IMR-90 (cell line): Measurements from ENCODE around the gene FAM229A. TPM values are rescaled to one million over a fixed set of nuclear protein-coding genes. Genes with fewer than 3 reads are reported as not detected.

Source experiments
- ATAC-seq: fragments of 200-7000 bp; cut with Tn5 transposase; 2 replicates; pipeline ENCODE4 v1.9.1; 2020; ENCODE audit warnings: low read depth, mild to moderate bottlenecking, moderate library complexity
- BruUV-seq: library from RNA; stranded (reverse); fragments of 400-500 nt; replicated peaks from 2 replicates; lab custom pipeline; 2021; lab: Mats Ljungman, UMichigan
- CTCF ChIA-PET: fragments of 300-600 bp; formaldehyde crosslinking; extraction: SDS; loops from one replicate; lab custom pipeline; 2021; ENCODE audit warnings: antibody characterized with exemption; lab: Yijun Ruan, JAX
- POLR2A ChIA-PET: fragments of 300-600 bp; sonication (Branson Sonifier 250); formaldehyde crosslinking; loops from one replicate; lab custom pipeline; 2022; ENCODE audit warnings: antibody characterized with exemption; ENCODE audit not compliant: unreplicated experiment; lab: Charles Lee
- DNase-seq: peaks from one replicate; pipeline ENCODE4 v3.0.0; 2013
- H2AFZ ChIP-seq: replicated peaks from 2 replicates; pipeline ENCODE3; 2013; ENCODE audit warnings: low read length, mild to moderate bottlenecking; ENCODE audit not compliant: poor library complexity
- H2AK5ac ChIP-seq: 2 replicates; pipeline ENCODE4 v1.6.1; 2013; ENCODE audit warnings: low read depth, low read length, inconsistent platforms
- H2AK9ac ChIP-seq: replicated peaks from 2 replicates; pipeline ENCODE3; 2013; ENCODE audit warnings: mild to moderate bottlenecking, low read depth, low read length, moderate library complexity; ENCODE audit not compliant: poor library complexity
- H2BK120ac ChIP-seq: 2 replicates; pipeline ENCODE4 v1.6.1; 2013; ENCODE audit warnings: low read depth, low read length, inconsistent platforms
- H2BK15ac ChIP-seq: 3 replicates; pipeline ENCODE4 v1.6.1; 2013; ENCODE audit warnings: low read depth, low read length, inconsistent platforms
- H2BK20ac ChIP-seq: 2 replicates; pipeline ENCODE4 v1.6.1; 2013; ENCODE audit warnings: low read depth, mild to moderate bottlenecking, inconsistent platforms, low read length, moderate library complexity
- H2BK5ac ChIP-seq: 2 replicates; pipeline ENCODE4 v1.6.1; 2013; ENCODE audit warnings: mild to moderate bottlenecking, low read depth, low read length, inconsistent platforms; ENCODE audit not compliant: poor library complexity, severe bottlenecking
- H3K14ac ChIP-seq: replicated peaks from 2 replicates; pipeline ENCODE4 v1.6.1; 2013; ENCODE audit warnings: low read depth, low read length, inconsistent platforms
- H3K18ac ChIP-seq: 2 replicates; pipeline ENCODE4 v1.6.1; 2013; ENCODE audit warnings: low read depth, low read length, control low read depth
- H3K23ac ChIP-seq: 2 replicates; pipeline ENCODE4 v1.6.1; 2013; ENCODE audit warnings: low read depth, low read length, inconsistent platforms
- H3K27ac ChIP-seq: 2 replicates; pipeline ENCODE4 v1.5.1; 2013; ENCODE audit warnings: mild to moderate bottlenecking, control low read depth, low read length; ENCODE audit not compliant: insufficient read depth
- H3K27me3 ChIP-seq: 2 replicates; pipeline ENCODE4 v1.6.1; 2013; ENCODE audit warnings: low read length; ENCODE audit not compliant: control insufficient read depth, insufficient read depth
- H3K36me3 ChIP-seq: 2 replicates; pipeline ENCODE4 v1.6.1; 2013; ENCODE audit warnings: low read length, mixed read lengths; ENCODE audit not compliant: control insufficient read depth, insufficient read depth
- H3K4ac ChIP-seq: 2 replicates; pipeline ENCODE4 v1.6.1; 2013; ENCODE audit warnings: low read depth, low read length, inconsistent platforms
- H3K4me1 ChIP-seq: 2 replicates; pipeline ENCODE4 v1.6.1; 2013; ENCODE audit warnings: low read length, mixed read lengths; ENCODE audit not compliant: control insufficient read depth, insufficient read depth
- H3K4me2 ChIP-seq: 2 replicates; pipeline ENCODE4 v1.6.1; 2013; ENCODE audit warnings: low read depth, mild to moderate bottlenecking, control low read depth, low read length, moderate library complexity
- H3K4me3 ChIP-seq: 2 replicates; pipeline ENCODE4 v1.5.1; 2013; ENCODE audit warnings: low read depth, mild to moderate bottlenecking, control low read depth, low read length, moderate library complexity; ENCODE audit not compliant: insufficient read depth
- H3K56ac ChIP-seq: 2 replicates; pipeline ENCODE4 v1.6.1; 2013; ENCODE audit warnings: low read length, inconsistent platforms; ENCODE audit not compliant: insufficient read depth; ENCODE audit errors: extremely low read depth
- H3K79me1 ChIP-seq, 2 experiments: 2 replicates each; pipeline ENCODE4 v1.6.1; 2013; ENCODE audit warnings: low read length in 2 of 2, inconsistent platforms in 1 of 2, low read depth in 1 of 2
- H3K9ac ChIP-seq: 2 replicates; pipeline ENCODE4 v1.6.1; 2013; ENCODE audit warnings: low read depth, low read length, control low read depth
- H3K9me1 ChIP-seq: 2 replicates; pipeline ENCODE4 v1.6.1; 2013; ENCODE audit warnings: low read length, inconsistent platforms; ENCODE audit not compliant: insufficient read depth
- H3K9me3 ChIP-seq: 2 replicates; pipeline ENCODE4 v1.6.1; 2013; ENCODE audit warnings: low read length; ENCODE audit not compliant: control insufficient read depth, insufficient read depth
- H4K20me1 ChIP-seq: 2 replicates; pipeline ENCODE4 v1.6.1; 2013; ENCODE audit warnings: low read length, inconsistent platforms; ENCODE audit not compliant: insufficient read depth
- H4K5ac ChIP-seq: 2 replicates; pipeline ENCODE4 v1.6.1; 2013; ENCODE audit warnings: mild to moderate bottlenecking, low read depth, low read length, control low read depth
- H4K8ac ChIP-seq, 2 experiments: 2 replicates each; pipeline ENCODE4 v1.6.1; 2013; ENCODE audit warnings: low read depth in 2 of 2, low read length in 2 of 2, control low read depth in 1 of 2, inconsistent platforms in 1 of 2
- H4K91ac ChIP-seq: 2 replicates; pipeline ENCODE4 v1.6.1; 2013; ENCODE audit warnings: low read depth, low read length, inconsistent platforms; ENCODE audit not compliant: insufficient read depth
- FOS ChIP-seq: fragments of 150-350 bp; IDR thresholded peaks from 2 replicates; pipeline ENCODE4 v1.6.1; 2016; ENCODE audit warnings: low read depth, low read length
- SMC3 ChIP-seq: fragments of 150-350 bp; IDR thresholded peaks from 2 replicates; pipeline ENCODE4 v1.6.1; 2016; ENCODE audit warnings: low read depth, mild to moderate bottlenecking, antibody characterized with exemption, low read length, moderate library complexity
- WGBS, 2 experiments: methylation state at CpG; one replicate each; pipeline versions ENCODE4 v1.1.5 to v1.1.7; 2013; ENCODE audit warnings: missing lambda C conversion rate in 2 of 2; ENCODE audit not compliant: insufficient read length in 1 of 2; ENCODE audit errors: extremely low coverage in 2 of 2; 5-methylcytosine and 5-hydroxymethylcytosine counted together
- dilution Hi-C: fragments of 300-500 bp; cut with HindIII; formaldehyde crosslinking; loops from one replicate; pipeline ENCODE4 v1.14.3; 2018; ENCODE audit warnings: low sequenced_read_pairs; ENCODE audit not compliant: unreplicated experiment
- in situ Hi-C: fragments of 300-500 bp; cut with MboI; formaldehyde crosslinking; loops from 3 replicates; pipeline ENCODE4 v1.14.3; 2019; ENCODE audit warnings: low sequenced_read_pairs, inconsistent platforms, mixed read lengths
- intact Hi-C: fragments of 100-400 bp; cut with micrococcal nuclease; formaldehyde crosslinking; loops from 2 replicates; pipeline ENCODE4 v1.10.0; 2022
- polyA plus RNA-seq, 3 experiments: library from polyadenylated mRNA; depleted of rRNA; stranded (reverse); fragments of >200 nt; gene quantifications; 2 replicates each; pipeline ENCODE4 v1.2.3, GENCODE V29; 2012; ENCODE audit warnings: low replicate concordance in 1 of 3
- total RNA-seq: library from RNA; depleted of rRNA; stranded (reverse); fragments of >200 nt; gene quantifications from 2 replicates; pipeline ENCODE4 v1.2.3, GENCODE V29; 2012

The FAM229A gene
- total and polyA plus RNA-seq, 2 of the 4 experiments (the other 2 are of a cell fraction), result 0.36 to 4.3 TPM

GRCh38 chr1:32361674-32362473, 411 bp downstream of the FAM229A start:
- no peak overlapping the region for H2BK20ac ChIP-seq
- in situ Hi-C loops, result no loop called here
- no peaks in the 10 kb centered on the region; the same call in 1 of the 2 replicates for H4K20me1 ChIP-seq
- peak overlapping the region; percentile 46 for H2AK9ac ChIP-seq
- H3K4ac ChIP-seq, result no peak overlapping the region; the same call in 1 of the 2 replicates
- H2BK120ac ChIP-seq, result no peak overlapping the region
- dilution Hi-C loops, result no loop called here
- TF ChIP-seq SMC3, result 0 out of 2 replicates have a peak, but pooled peaks have one; percentile 5
- no peak for TF ChIP-seq FOS
- H2AK5ac ChIP-seq, result no peak overlapping the region
- H3K9me1 ChIP-seq, result 0 out of 2 replicates have a peak, but pooled peaks cover 4% of the 10 kb centered on the region
- no peak overlapping the region; the same call in 1 of the 2 replicates for H3K23ac ChIP-seq
- H2AFZ ChIP-seq, result peak overlapping the region; percentile 77
- no peak for DNase-seq
- peak overlapping the region in 1 of 2 experiments; percentile 27; a peak in 1 of 4 replicates for H4K8ac ChIP-seq
- intact Hi-C loops, result no loop called here
- POLR2A ChIA-PET, result no interaction called here
- H4K91ac ChIP-seq, result no peak overlapping the region
- peak; percentile 52 for ATAC-seq
- H3K79me1 ChIP-seq, result peaks cover 0 to 3% of the 10 kb centered on the region in 2 experiments; a peak in 1 of 4 replicates
- no peak overlapping the region for H3K56ac ChIP-seq
- BruUV-seq, result no TSS peak
- H3K18ac ChIP-seq, result no peak overlapping the region
- 7% methylated on average over 19 of the region's 91 CpGs; no CpG with 5 or more reads in 1 of the 2 experiments for WGBS, 2 experiments
- no peak overlapping the region for H3K9ac ChIP-seq
- H3K14ac ChIP-seq, result no peak overlapping the region
- H2BK15ac ChIP-seq, result no peak overlapping the region
- no peaks in the 10 kb centered on the region for H3K9me3 ChIP-seq
- H4K5ac ChIP-seq, result no peak overlapping the region
- H3K4me1 ChIP-seq, result no peaks in the 10 kb centered on the region
- H3K36me3 ChIP-seq, result peaks cover 25% of the 10 kb centered on the region
- H3K27me3 ChIP-seq, result no peaks in the 10 kb centered on the region
- no peak overlapping the region for H2BK5ac ChIP-seq
- CTCF ChIA-PET, result no interaction called here
- H3K4me2 ChIP-seq, result no peak overlapping the region
- no peak overlapping the region for H3K4me3 ChIP-seq
- H3K27ac ChIP-seq, result no peak overlapping the region
